GM18517 (cell line): ENCODE results near the gene DLK1.

Experiments used
- ATAC-seq: cut with Tn5 transposase; IDR thresholded peaks from one replicate; pipeline ENCODE4 v1.9.1; 2021; ENCODE audit warnings: mild to moderate bottlenecking, moderate library complexity; ENCODE audit not compliant: unreplicated experiment

The DLK1 gene

DNA sequence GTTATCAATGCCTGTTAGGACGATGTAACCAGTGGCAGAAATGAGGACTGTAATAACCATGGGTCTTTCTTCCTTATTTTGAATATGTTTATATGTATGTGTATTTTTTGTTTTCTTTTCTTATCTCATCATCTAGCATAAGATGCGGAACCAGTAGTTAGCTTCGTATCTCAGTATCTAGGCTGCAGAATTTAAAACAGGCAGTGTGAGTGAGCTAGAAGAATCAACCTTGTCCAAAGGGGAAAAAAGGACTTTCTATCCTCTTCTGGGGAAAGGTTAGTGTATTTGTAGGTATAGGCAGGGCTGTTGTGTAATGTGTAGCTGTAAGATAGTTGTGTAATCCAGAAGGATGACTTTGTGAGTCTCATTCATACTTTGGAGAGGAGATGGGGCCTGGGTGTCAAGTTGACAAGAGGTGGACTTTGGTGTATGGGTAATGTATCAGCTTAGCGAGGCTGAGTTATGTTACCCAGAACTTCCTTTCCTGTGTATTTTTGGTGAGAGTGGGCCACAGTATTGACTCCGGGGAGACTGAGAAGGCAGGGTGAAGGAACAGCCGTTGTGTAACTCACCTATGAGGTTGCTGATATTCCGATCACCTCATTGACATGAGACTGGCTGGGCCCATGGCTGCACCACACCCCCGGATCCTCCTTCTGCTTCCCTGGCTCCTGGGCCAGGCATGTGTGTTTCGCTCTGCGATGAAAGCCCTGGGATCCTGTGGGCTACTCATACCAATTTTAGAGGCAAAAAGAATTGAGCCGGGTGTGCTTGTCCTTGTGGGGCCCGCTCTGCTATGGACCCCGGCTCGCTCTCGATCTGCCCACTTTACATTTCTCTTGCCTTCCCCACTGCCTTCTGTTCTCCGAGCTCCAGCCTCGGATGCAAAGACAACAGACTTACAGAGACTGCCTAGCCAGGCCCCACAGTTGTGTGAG, 24.3 kb downstream of the DLK1 start:
- no peak for ATAC-seq

DNA sequence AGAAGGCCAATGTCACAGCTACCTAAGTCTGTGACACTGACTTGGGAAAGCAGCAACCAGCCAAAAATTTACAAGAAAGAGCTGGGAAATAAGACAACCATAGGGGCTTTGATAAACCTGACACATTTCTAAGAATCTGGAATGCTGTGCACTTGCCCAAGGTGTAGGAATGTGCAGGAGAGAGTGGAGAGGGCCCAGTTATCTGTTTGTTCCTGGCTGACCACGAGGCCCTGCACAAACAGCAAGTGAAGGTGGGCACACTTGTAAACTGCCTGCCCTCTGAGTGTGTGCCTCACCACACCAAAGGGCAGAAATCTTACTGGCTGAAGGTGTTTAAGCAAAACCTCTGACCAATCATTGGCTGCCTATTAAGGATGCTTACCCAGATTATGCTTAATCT, 27.3 kb downstream of the DLK1 start:
- ATAC-seq = no peak

DNA sequence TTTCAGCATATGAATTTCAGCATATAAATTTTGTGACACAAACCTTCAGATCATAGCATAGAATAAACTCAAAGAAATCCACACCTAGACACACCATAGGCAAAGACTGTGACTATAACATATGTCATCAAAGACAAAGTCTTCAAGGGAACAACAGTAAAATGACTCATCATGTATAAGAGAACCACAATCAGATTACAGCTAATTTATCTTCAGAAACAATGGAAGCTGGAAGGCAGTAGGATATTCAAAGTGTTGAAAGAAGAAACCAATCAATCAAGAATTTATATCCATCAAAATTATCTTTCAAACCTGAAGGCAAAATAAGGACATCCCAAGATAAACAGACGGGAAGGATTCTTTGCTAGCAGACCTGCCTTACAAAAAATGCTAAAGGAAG, 29.0 kb downstream of the DLK1 start:
- no peak for ATAC-seq

- ATAC-seq = no peak
These were observed 34.8 kb downstream of the DLK1 start for GRCh38 chr14:100761481-100761880.

DNA sequence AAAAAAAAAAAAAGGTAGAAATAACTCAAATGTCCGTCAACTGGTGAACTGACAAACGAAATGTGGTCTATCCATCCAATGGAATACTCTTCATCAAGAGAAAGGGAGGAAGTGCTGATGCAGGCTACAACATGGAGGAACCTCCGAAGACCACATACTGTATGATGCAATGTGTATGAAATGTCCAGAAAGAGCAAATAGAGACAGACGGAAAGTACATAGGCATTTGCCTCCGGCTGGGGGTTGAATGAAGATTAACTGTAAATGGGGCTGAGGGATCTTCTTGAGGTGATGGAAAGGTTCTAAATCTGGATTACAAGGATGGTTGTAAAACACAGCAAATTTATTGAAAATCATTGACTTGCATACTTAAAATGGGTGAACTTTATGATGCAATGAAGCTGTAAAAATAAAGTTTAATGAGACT, 35.4 kb downstream of the DLK1 start:
- ATAC-seq = no peak

DNA sequence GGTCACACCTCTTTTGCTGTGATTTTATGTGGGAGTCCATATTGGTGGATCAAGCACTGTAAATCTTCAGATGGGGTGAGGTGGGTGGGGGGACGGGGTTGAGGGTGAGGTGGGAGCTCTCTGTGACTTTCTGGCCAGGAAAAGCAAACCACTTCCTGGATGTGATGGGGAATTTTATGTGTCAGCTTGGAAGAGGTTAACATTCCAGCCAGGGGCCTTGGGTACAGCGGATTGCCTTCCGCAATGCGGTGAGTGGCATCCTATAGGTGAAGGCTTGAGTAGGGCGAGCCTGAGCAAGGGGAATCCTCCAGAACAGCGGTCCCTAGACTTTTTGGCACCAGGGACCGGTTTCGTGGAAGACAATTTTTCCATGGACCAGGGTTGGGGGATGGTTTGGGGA, 36.2 kb downstream of the DLK1 start:
- ATAC-seq = no peak

DNA sequence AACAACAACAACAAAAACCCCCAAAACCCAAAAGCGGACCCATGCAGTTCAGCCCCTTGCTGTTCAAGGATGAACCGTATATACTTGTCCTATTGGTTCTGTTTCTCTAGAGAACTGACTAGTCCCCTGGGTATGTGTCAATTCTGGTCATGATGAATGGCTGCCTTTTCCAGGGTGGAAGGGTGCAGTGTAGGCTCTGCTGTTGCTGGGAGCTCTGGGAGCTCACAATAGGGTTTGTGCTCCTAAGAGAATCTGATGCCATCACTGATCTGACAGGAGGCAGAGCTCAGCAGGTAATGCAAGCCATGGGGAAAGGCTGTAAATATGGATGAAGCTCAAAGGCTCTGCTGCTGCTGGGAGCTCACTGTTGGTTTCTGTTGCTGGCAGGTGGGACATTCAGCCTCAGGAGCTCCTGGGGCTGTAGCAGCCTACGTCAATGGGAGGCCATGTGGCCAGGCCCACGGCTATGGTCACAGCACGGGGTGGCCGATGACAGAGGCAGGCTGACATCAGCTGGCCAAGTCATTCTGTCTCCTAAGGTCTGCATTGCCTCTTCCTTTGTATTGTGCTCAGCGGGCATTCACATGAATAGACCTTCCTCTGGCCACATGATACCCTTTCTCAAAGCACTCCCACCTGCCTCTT, 37.9 kb downstream of the DLK1 start:
- no peak for ATAC-seq

- no peak for ATAC-seq
These were observed 38.6 kb downstream of the DLK1 start for GRCh38 chr14:100765296-100765695.

DNA sequence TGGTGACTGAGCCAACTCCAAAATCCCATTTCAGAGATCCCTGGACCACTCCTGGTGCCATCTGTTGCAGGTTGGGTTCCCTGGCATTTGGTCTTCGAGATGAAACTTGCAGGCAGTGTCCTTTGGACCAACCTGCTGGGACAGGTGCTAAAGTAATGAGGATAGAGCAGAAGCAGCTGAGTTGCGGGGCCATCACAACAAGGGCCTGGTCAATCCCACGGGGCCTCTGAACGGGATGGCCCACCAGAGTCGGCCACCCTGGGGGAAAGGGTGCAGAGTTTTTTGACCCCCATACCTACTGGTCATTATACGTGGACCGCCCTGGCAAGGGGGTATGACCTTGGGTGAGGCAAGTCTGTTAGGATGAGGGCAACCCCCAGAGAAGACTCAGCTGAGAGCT, 39.3 kb downstream of the DLK1 start:
- no peak for ATAC-seq

DNA sequence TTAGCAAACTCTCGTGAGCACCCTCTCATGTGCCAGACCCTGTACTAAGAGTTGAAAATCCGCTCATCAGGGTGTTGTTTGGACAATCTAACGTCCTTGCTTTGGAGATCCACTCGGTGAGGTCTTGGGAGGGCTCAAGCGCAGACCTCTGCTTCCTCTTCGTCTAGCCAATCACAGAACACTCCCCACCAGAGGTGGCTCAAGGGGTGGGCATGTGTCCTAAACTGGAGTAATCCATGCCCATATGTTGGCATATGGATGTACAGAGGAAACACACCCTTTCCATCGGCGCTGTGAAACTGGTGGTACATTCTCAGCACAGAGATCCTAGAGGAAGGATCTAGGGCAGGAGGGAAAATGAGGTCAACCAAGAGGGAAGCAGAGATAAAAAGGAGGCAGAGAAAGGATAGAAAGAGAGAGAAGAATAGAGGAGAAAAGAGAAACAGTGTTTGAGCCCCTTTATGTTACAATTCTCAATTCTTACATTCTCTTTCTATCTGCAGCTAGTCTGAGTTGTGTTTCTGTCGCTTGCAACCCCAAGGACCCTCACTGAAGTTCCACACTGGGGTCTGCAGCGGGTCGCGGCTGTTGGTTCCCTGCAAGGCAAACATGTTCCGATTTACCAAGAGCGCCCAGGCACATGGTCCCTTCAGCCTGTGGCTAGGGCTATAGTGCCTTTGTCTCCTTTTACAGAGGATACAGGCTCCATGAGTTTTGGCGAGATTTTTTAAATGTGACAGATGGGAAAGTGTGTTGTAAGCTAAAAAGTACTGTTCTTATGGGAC, 40.5 kb downstream of the DLK1 start:
- ATAC-seq = no peak

- no peak for ATAC-seq
These were observed 41.3 kb downstream of the DLK1 start for GRCh38 chr14:100767788-100768536.

- no peak for ATAC-seq
These were observed 42.6 kb downstream of the DLK1 start for GRCh38 chr14:100769035-100769939.

- no peak for ATAC-seq
These were observed 43.4 kb downstream of the DLK1 start for GRCh38 chr14:100770046-100770445.

DNA sequence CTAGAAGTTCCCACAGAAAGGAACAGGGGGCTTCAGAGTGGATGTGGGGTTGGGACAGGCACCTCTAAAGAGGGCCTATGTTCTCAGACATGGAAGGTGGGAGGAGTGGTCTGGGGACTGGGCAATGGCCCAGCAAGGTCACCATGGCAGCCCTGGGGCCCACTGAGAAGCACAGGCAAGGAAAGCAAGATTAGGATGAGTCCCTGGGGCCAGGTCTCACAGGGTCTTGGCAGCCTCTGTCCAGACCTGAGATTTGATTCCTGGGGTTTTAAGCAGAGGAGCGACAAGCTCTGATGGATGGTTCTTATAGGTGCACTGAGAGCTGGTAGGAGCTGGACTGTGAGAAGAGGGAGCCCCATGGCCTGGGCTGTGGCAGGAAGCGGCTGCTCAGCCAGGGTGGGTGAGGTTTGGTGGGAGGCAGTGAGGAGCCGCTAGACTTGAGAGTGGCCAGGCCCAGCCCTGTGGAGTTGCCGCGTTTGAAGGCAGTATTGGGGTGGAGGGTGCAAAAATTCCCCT, 44.0 kb downstream of the DLK1 start:
- no peak for ATAC-seq

DNA sequence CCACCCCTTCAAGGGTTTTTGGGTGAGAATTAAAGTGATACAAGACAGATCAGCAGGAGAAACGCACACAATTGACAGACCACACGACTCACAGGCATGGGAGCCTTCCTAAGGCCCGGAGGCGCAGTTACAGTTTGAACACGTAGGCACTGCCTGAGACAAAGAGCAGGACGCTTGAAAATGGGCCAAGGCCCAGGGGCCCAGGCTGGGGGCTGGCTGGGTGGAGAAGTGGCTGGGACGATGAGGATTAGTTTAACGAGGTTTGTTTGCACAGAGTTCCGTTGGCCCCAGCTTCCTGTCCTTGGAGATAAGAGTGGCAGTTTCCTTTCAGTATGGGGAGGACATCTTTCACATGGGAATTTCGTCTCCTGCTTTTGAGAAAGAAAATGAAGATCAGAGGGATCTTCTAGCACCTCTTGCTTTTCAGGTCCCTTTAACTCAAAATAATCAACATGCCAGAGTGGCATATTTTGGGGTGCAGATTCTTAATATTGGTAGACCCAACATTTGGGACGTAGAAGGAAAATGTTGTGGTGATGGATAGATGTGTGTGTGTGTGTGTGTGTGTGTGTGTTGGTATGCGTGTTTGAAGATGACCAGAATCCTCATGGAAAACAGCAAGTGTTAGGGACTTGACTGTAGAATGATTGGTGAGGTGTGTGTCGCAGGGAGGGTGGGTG, 44.6 kb downstream of the DLK1 start:
- no peak for ATAC-seq

GRCh38 chr14:100772607-100773165, 46.0 kb downstream of the DLK1 start:
- no peak for ATAC-seq

DNA sequence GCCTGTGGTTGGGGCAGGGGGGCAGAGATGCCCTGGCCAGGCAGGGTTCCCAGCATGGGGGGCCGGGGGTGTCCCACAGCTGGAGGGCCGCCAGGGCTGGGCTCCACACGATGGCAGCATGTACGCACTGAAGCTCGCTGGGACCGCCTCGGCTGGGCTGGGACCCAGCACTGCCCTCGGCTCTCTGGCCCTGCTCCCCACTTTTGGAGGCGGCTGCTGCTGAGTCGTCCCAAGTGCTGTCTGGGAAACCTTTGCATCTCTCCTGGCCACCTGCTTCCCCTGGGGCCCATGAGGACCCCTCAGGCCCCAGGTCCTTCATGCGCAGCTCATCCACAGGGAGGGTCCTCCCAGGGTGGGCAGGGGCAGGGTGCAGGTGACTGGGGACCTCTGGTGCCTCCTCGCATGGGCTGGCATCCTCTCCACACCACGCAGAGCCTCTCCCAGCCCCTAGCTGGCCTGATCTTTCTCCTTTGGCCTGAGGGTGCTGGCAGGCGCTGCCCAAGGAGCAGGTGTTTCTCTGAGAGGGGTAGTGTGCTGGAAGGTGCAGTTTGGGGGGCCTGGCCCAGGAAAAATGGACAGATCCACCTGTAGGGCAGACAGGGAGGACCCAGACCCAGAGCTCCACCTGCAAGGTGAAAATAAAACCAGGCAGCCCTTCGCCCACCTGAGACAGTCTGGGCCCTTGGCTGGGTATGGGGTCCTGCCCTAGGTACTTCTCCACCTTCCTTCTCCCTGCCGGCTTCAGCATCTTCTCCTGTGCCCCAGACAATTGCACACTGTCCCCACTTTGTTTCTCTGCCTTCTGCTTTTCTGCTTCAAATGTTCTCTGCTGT, 46.9 kb downstream of the DLK1 start:
- ATAC-seq = no peak

DNA sequence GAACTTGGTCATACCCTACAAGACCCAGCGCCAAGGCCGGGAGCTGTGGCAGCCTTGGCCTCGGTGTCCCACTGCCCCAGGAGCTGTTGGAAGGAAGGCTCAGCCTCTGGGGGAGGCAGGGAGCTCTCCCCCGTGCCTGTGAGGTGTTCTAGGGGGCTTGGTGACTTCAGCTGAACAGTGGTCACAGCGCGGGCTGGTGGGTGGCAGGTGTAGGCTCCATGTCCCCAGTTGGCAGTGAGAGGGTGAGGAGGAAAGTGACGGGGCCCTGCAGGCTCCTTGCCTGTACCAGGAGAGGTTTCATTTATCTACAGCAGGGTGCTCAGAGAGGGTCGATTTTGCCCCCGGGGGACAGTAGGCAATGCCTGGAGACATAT, 47.5 kb downstream of the DLK1 start:
- no peak for ATAC-seq
